ENCODE results near the gene SLC52A3. TPM values are rescaled to one million over a fixed set of nuclear protein-coding genes. Genes with fewer than 3 reads are reported as not detected.
"Not testable (repeated sequence)": the region's sequence is repeated elsewhere in the genome, so short reads cannot be mapped to it uniquely, and the experiment has no call there.

The SLC52A3 gene
- not detected for total RNA-seq

GRCh38 chr20:768426-768978 is at the start of gene SLC52A3:
TSS of gene SLC52A3 (minus strand) at chr20:768500. CDS start at chr20:765774, 2,726 bp downstream.
- DNase-seq: peak; percentile 25
- Mint-ChIP-seq H3K9me3 (ENCODE audit: low read depth) (no peaks in the 10 kb centered on the region), H3K4me1 (no peaks in the 10 kb centered on the region), H3K27ac (no peak within 1 kb of the TSS), H3K27me3 (peaks cover 6% of the 10 kb centered on the region), H3K36me3 (ENCODE audit: low read depth) (no peaks in the 10 kb centered on the region), H3K4me3 (no peak within 1 kb of the TSS)
- intact Hi-C loops (cut with DNase I, micrococcal nuclease): no loop called here
- CTCF ChIA-PET: interaction anchor here (0.5 to 0.9 kb wide), 5 partner anchors 29 to 349 kb away, joined by 3 to 4 read pairs (median 3); no protein-coding TSS in a partner anchor
- ATAC-seq: no peak
- POLR2A ChIA-PET: no interaction called here

GRCh38 chr20:815914-816606 is 47.8 kb upstream of the SLC52A3 start:
- no peaks in the 10 kb centered on the region for H3K9me3 Mint-ChIP-seq (ENCODE audit: low read depth)
- H3K4me1 Mint-ChIP-seq: no peaks in the 10 kb centered on the region
- H3K27ac Mint-ChIP-seq: no peak overlapping the region
- no peaks in the 10 kb centered on the region for H3K36me3 Mint-ChIP-seq (ENCODE audit: low read depth)
- CTCF ChIA-PET: interaction anchor here (0.5 to 9.3 kb wide), 22 partner anchors 10 to 401 kb away, joined by 3 to 164 read pairs (median 3); no protein-coding TSS in a partner anchor
- intact Hi-C loops (cut with DNase I, micrococcal nuclease): loop anchor here (1.0 to 10.0 kb wide), 9 partner anchors 55 to 397 kb away; no protein-coding TSS in a partner anchor
- POLR2A ChIA-PET: interaction anchor here (0.6 kb wide), 1 partner anchor 14 kb away, joined by 3 read pairs; no protein-coding TSS in a partner anchor
- H3K4me3 Mint-ChIP-seq: no peak overlapping the region
- DNase-seq: peak; percentile 80
- H3K27me3 Mint-ChIP-seq: peaks cover 11% of the 10 kb centered on the region
- peak; percentile 72 for ATAC-seq

- no peak for ATAC-seq
- H3K27ac Mint-ChIP-seq: no peak overlapping the region
Observed at GRCh38 chr20:815226-815625, 46.9 kb upstream of the SLC52A3 start.

GRCh38 chr20:813390-813789 is 45.1 kb upstream of the SLC52A3 start:
- Mint-ChIP-seq H3K27ac (no peak overlapping the region), H3K27me3 (peaks cover 13% of the 10 kb centered on the region), H3K4me3 (no peak overlapping the region), H3K9me3 (ENCODE audit: low read depth) (no peaks in the 10 kb centered on the region), H3K4me1 (no peaks in the 10 kb centered on the region), H3K36me3 (ENCODE audit: low read depth) (no peaks in the 10 kb centered on the region)
- ChIA-PET CTCF (no interaction called here), POLR2A (no interaction called here)
- DNase-seq: no peak
- ATAC-seq: no peak
- intact Hi-C loops (cut with DNase I, micrococcal nuclease): loop anchor here in 1 of 2 experiments (10.0 kb wide), 1 partner anchor 291 kb away; no protein-coding TSS in a partner anchor

More at GRCh38 chr20:815226-815625, 46.9 kb upstream of the SLC52A3 start:
- Mint-ChIP-seq H3K4me3 (no peak overlapping the region), H3K36me3 (ENCODE audit: low read depth) (no peaks in the 10 kb centered on the region), H3K4me1 (no peaks in the 10 kb centered on the region), H3K9me3 (ENCODE audit: low read depth) (no peaks in the 10 kb centered on the region), H3K27me3 (peaks cover 11% of the 10 kb centered on the region)
- DNase-seq: no peak
- ChIA-PET CTCF (interaction anchor here (0.6 to 9.3 kb wide), 13 partner anchors 9 to 277 kb away, joined by 3 to 164 read pairs (median 3); no protein-coding TSS in a partner anchor), POLR2A (no interaction called here)
- intact Hi-C loops (cut with DNase I, micrococcal nuclease): loop anchor here (5.0 to 10.0 kb wide), 3 partner anchors 97 to 397 kb away; no protein-coding TSS in a partner anchor

GRCh38 chr20:812435-812814 is 44.1 kb upstream of the SLC52A3 start:
- H3K27ac Mint-ChIP-seq; H3K36me3 Mint-ChIP-seq (ENCODE audit: low read depth); H3K4me3 Mint-ChIP-seq; POLR2A ChIA-PET; DNase-seq; H3K9me3 Mint-ChIP-seq (ENCODE audit: low read depth); H3K4me1 Mint-ChIP-seq; CTCF ChIA-PET; ATAC-seq: not testable (repeated sequence)
- peaks cover 15% of the 10 kb centered on the region for H3K27me3 Mint-ChIP-seq
- intact Hi-C loops (cut with DNase I, micrococcal nuclease): loop anchor here in 1 of 2 experiments (10.0 kb wide), 1 partner anchor 292 kb away; no protein-coding TSS in a partner anchor

GRCh38 chr20:811776-812434 is 43.6 kb upstream of the SLC52A3 start:
- H3K36me3 Mint-ChIP-seq (ENCODE audit: low read depth); H3K27ac Mint-ChIP-seq; H3K9me3 Mint-ChIP-seq (ENCODE audit: low read depth); POLR2A ChIA-PET; H3K4me3 Mint-ChIP-seq; ATAC-seq; DNase-seq; CTCF ChIA-PET; H3K4me1 Mint-ChIP-seq: not testable (repeated sequence)
- intact Hi-C loops (cut with DNase I, micrococcal nuclease): loop anchor here in 1 of 2 experiments (10.0 kb wide), 1 partner anchor 293 kb away; no protein-coding TSS in a partner anchor
- peaks cover 15% of the 10 kb centered on the region for H3K27me3 Mint-ChIP-seq

- CTCF ChIA-PET: interaction anchor here (0.6 to 1.8 kb wide), 4 partner anchors 10 to 150 kb away, joined by 3 to 6 read pairs (median 4); no protein-coding TSS in a partner anchor
- Mint-ChIP-seq H3K4me1 (no peaks in the 10 kb centered on the region), H3K27me3 (peaks cover 14% of the 10 kb centered on the region), H3K9me3 (ENCODE audit: low read depth) (peaks cover 5% of the 10 kb centered on the region), H3K27ac (no peak overlapping the region), H3K36me3 (ENCODE audit: low read depth) (peaks cover 5% of the 10 kb centered on the region), H3K4me3 (no peak overlapping the region)
- intact Hi-C loops (cut with DNase I, micrococcal nuclease): no loop called here
- no peak for DNase-seq
- no peak for ATAC-seq
- POLR2A ChIA-PET: no interaction called here
Observed at GRCh38 chr20:805713-806112, 37.4 kb upstream of the SLC52A3 start.

- peaks cover 17% of the 10 kb centered on the region for H3K27me3 Mint-ChIP-seq
- H3K36me3 Mint-ChIP-seq (ENCODE audit: low read depth): peaks cover 5% of the 10 kb centered on the region
- H3K4me3 Mint-ChIP-seq: no peak overlapping the region
- no peak for ATAC-seq
- no peak for DNase-seq
- CTCF ChIA-PET: interaction anchor here (0.6 to 1.2 kb wide), 2 partner anchors 154 to 353 kb away, joined by 5 read pairs; no protein-coding TSS in a partner anchor
- H3K4me1 Mint-ChIP-seq: no peaks in the 10 kb centered on the region
- POLR2A ChIA-PET: interaction anchor here (0.6 kb wide), 1 partner anchor 14 kb away, joined by 3 read pairs; no protein-coding TSS in a partner anchor
- H3K9me3 Mint-ChIP-seq (ENCODE audit: low read depth): peaks cover 5% of the 10 kb centered on the region
- no peak overlapping the region for H3K27ac Mint-ChIP-seq
- intact Hi-C loops (cut with DNase I, micrococcal nuclease): no loop called here
Observed at GRCh38 chr20:801678-802077, 33.4 kb upstream of the SLC52A3 start.

- CTCF ChIA-PET; H3K36me3 Mint-ChIP-seq (ENCODE audit: low read depth); H3K4me1 Mint-ChIP-seq; DNase-seq; H3K4me3 Mint-ChIP-seq; POLR2A ChIA-PET; H3K9me3 Mint-ChIP-seq (ENCODE audit: low read depth); intact Hi-C loops (cut with DNase I, micrococcal nuclease); ATAC-seq; H3K27ac Mint-ChIP-seq: not testable (repeated sequence)
- peaks cover 15% of the 10 kb centered on the region for H3K27me3 Mint-ChIP-seq
Observed at GRCh38 chr20:800026-800425, 31.7 kb upstream of the SLC52A3 start.

GRCh38 chr20:798746-799145 is 30.4 kb upstream of the SLC52A3 start:
- ATAC-seq; DNase-seq; H3K27ac Mint-ChIP-seq; intact Hi-C loops (cut with DNase I, micrococcal nuclease); POLR2A ChIA-PET; H3K4me1 Mint-ChIP-seq; H3K9me3 Mint-ChIP-seq (ENCODE audit: low read depth); H3K4me3 Mint-ChIP-seq; H3K36me3 Mint-ChIP-seq (ENCODE audit: low read depth): not testable (repeated sequence)
- CTCF ChIA-PET: interaction anchor here (0.6 to 1.3 kb wide), 2 partner anchors 38 to 470 kb away, joined by 3 read pairs; no protein-coding TSS in a partner anchor
- peaks cover 15% of the 10 kb centered on the region for H3K27me3 Mint-ChIP-seq

- H3K4me1 Mint-ChIP-seq: no peaks in the 10 kb centered on the region
- ATAC-seq: no peak
- intact Hi-C loops (cut with DNase I, micrococcal nuclease): no loop called here
Observed at GRCh38 chr20:796921-797320, 28.6 kb upstream of the SLC52A3 start.

More at GRCh38 chr20:796921-797320, 28.6 kb upstream of the SLC52A3 start:
- Mint-ChIP-seq H3K36me3 (ENCODE audit: low read depth) (no peaks in the 10 kb centered on the region), H3K4me3 (no peak overlapping the region), H3K9me3 (ENCODE audit: low read depth) (peaks cover under 1% of the 10 kb centered on the region), H3K27ac (no peak overlapping the region), H3K27me3 (peaks cover 11% of the 10 kb centered on the region)
- ChIA-PET CTCF (no interaction called here), POLR2A (no interaction called here)
- DNase-seq: no peak
